HK-2 (cell line): Measurements from ENCODE around the gene WNK1.
"Not testable (repeated sequence)": the region's sequence is repeated elsewhere in the genome, so short reads cannot be mapped to it uniquely, and the experiment has no call there.

ENCODE experiments used
- DNase-seq: peaks from one replicate; pipeline ENCODE4 v3.0.0-alpha.2; 2018; ENCODE audit not compliant: unreplicated experiment

WNK1 gene

DNA sequence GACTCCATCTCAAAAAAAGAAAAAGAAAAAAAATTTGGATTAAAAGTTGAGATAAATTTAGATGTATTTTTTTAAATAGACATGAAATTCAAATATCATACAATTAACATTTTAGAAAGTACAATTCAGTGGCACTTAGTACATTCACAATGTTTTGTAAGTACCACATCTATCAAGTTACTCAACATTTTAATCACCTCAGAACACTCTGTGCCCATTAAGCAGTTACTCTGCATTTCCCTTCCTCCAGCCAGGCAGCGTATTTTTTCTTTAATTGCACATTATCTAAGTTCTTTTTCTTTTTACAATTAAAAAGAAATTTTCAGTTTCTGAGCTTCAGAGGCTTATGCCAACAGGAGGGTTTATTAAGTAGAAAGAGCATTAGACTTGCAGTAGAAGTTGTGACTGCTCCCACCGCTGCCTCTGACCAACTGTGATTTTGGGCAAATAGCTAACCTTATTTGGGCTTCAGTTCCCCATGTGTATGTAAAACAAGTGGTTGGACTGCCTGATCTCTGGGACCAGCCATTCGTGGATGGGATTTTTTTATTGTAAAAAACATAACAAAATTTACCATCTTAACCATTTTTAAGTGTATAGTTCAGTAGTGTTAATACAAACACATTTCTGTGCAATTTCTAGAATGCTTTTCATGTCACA, 65.7 kb downstream of the WNK1 start:
- no peak for DNase-seq

GRCh38 chr12:818733-819132, 66.4 kb downstream of the WNK1 start:
- DNase-seq: no peak

- DNase-seq: no peak
Observed at GRCh38 chr12:820336-820735, 68.0 kb downstream of the WNK1 start.

DNA sequence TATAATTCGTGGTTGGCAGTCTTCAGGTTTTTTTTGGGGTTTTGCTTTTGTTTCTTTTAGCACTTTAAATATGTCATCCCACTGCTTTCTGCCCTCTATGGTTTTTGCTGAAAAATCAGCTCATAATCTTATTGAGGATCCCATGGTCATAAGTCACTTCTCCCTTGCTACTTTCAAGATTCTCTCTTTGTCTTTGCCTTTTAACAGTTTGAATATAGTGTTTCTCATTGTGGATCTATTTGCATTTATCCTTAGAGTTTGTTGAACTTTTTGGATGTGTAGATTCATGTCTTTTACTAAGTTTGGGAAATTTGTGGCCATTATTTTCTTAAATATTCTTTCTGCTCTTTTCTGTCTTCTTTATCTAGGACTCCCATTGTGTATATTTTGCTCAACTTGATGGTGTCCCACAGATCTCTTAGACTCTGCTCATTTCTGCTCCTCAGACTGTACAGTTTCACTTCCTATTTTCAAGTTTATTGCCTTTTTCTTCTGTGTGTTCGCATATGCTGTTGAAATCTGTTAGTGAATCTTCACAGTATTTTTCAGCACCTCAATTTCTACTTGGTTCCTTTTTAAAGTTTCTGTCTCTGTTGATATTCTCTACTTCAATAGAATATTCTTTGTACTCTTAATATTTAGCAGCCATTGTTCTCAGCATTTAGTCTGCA, 70.8 kb downstream of the WNK1 start:
- DNase-seq: no peak

GRCh38 chr12:826331-826730, 74.0 kb downstream of the WNK1 start:
- no peak for DNase-seq

GRCh38 chr12:828726-829395, 76.5 kb downstream of the WNK1 start:
- no peak for DNase-seq

DNA sequence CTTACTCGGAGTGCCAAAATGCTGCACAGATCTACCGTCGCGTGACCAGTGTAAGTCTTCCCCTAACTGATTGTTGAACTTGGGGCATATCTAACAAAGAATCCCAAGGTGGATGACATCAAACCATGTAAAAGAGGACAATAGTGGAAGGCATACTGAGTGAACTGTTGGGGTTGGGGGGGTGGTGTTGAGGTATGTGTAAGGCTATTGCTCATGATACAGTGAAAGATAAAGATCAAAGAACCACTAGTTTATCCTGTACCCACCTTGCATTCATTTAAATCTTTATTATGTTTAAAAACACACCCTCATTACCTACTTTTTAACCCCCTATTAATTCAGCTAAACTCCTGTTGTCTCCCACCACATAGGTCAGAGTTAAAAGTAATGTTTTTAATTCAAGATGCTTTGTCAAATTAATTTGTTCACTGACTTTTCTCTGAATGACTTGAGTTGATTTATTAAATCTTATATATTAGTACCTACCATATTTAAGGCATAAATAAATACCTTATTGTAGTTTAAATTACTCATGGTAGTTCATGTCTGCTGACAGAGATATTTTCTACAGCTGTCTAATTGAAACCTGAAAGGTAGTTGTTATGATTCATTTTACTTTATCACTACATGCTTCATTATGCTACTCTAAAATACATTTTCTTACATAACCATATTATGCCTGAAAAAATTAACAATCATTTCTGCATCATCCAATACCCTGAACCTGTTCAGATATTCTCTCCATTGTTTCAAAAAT, 77.9 kb downstream of the WNK1 start:
- DNase-seq: no peak

DNA sequence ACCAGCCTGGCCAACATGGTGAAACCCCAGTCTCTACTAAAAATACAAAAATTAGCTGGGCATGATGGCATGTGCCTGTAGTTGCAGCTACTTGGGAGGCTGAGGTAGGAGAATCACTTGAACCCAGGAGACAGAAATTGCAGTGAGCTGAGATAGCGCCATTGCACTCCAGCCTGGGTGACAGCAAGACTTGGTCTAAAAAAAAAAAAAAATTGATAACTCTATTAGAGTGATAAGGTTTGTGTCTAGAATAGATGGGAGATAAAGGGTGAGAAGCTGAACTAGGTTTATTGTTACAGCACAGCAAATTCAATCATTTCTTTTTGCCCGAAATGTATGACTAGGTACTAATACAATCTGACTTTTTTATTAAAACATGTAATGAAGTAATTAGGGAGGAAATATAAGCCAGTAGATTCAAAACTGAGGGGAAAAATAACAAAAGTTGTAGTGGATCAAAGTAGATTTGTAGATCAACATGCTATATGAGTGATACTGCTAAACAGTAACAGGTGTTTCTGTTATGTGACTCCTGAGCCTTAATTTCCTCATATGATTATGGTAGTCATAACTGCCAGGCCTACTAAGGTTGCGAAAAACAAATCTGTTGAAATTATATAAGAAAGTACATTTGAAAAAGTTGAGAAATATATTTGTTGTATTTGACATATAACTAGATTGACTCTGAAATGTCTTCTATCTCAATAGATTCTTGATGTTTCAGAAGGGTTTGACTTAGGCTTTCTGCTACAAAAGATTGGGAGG, 83.6 kb downstream of the WNK1 start:
- DNase-seq: no peak

- no peak for DNase-seq
Observed at GRCh38 chr12:836952-837351, 84.6 kb downstream of the WNK1 start.

GRCh38 chr12:837548-837947, 85.2 kb downstream of the WNK1 start:
- DNase-seq: no peak

GRCh38 chr12:843609-844008, 91.2 kb downstream of the WNK1 start:
- no peak for DNase-seq

GRCh38 chr12:846421-846820, 94.0 kb downstream of the WNK1 start:
- DNase-seq: no peak

DNA sequence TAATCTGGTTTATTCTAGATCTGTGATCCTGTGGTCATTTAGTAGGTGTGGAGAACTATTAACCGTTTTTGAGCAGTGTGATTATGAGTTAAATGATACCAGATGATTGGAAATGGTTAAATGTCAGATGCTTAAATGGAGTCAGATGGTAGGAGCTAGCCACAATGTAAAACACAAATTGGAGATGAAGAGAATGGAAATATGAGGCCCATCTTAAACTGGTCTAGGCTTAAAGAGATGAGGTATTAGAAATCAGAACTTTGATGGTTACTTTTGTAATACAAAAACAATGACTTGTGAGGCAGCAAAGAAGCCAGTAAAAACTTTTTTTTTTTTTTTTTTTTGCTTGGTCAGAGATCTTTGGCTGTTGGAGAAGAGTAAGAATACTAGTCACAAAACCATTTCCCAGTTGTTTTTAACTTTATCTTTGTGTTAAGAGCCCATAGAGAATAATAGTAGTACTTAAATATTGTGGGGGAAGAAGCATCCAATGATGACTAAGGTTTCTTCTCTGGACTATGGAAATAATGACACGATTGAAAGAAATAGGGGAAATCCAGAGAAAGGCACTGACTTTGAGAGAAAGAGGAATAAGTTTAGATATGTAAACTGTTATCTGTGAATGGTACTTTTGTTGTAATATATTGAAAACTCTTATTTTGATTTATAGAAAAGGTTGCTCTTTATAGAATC, 95.9 kb downstream of the WNK1 start:
- DNase-seq: no peak

DNA sequence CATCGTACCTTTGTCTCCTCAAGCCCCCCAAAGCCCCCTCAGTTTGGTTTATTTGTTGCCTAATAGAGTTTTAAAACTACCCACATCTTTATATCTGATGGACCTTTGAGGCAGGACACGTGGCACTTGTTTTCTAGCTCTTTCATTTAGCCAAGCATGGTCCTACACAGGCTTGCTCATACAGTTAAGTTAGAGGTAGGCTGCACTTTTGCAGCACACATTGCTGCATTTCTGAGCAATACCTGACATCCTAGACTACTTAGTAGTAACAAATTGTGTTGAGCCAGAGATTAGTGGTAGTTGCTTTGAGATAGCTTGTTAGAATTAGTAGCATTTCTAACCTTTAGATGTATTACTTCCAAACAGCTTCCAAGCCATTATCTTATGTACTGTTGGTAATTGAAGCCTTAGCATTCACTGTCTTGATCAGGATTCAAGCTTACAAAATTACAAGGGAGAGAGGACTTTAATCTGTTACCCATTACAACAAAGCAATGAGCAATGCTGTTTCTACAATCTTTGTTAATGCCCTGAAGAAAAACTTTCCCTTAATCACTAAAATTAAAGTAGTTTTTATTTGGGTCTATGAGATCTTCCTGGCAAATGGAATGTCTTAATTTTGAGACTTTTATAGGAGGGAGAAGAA, 96.6 kb downstream of the WNK1 start:
- DNase-seq: no peak

DNA sequence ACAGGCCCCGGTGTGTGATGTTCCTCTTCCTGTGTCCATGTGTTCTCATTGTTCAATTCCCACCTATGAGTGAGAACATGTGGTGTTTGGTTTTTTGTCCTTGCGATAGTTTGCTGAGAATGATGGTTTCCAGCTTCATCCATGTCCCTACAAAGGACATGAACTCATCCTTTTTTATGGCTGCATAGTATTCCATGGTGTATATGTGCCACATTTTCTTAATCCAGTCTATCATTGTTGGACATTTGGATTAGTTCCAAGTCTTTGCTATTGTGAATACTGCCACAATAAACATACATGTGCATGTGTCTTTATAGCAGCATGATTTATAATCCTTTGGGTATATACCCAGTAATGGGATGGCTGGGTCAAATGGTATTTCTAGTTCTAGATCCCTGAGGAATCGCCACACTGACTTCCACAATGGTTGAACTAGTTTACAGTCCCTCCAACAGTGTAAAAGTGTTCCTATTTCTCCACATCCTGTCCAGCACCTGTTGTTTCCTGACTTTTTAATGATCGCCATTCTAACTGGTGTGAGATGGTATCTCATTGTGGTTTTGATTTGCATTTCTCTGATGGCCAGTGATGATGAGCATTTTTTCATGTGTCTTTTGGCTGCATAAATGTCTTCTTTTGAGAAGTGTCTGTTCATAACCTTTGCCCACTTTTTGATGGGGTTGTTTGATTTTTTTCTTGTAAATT, 97.5 kb downstream of the WNK1 start:
- not testable (repeated sequence) for DNase-seq

DNA sequence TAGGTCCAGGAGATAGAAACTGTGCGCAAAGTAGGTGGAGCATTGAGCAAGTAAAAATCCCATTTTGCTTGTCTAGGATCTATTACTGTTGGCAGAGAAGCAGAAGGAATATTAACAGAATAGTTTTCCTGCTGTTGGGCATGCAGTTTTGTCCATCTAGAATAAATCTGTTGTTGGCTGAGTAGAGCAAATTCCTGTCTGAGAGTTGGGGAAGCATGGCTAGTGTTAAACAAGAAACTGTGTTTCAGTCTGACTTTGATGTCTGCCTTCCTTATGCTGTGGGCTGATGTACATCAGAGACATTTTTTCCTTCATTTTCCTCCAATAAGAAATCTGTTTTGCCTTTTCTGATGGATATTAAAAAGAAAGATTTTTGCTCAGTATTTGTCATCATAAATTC, 99.0 kb downstream of the WNK1 start:
- DNase-seq: no peak

- no peak for DNase-seq
Observed at GRCh38 chr12:851913-852312, 99.5 kb downstream of the WNK1 start.

- DNase-seq: no peak
Observed at GRCh38 chr12:852864-853263, 100.5 kb downstream of the WNK1 start.

DNA sequence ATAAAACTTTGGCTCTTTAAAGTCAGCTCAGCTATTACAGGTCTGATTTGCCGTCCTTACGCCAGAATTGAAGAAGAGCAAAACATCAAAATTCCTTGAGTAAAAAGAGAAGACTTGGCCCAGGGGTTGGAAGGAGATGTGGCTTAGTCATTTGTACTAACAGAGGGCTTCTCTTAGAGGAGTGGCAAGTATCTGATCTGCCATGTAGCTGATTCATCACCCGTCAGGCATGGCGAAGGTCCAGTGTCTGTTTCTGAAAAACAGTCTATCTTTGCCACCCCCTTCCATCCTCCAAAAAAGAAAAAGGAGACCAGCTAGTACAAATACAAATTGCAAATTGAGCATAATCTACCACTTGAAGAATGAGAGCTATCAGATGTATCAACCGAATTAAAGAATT, 105.2 kb downstream of the WNK1 start:
- DNase-seq: no peak

DNA sequence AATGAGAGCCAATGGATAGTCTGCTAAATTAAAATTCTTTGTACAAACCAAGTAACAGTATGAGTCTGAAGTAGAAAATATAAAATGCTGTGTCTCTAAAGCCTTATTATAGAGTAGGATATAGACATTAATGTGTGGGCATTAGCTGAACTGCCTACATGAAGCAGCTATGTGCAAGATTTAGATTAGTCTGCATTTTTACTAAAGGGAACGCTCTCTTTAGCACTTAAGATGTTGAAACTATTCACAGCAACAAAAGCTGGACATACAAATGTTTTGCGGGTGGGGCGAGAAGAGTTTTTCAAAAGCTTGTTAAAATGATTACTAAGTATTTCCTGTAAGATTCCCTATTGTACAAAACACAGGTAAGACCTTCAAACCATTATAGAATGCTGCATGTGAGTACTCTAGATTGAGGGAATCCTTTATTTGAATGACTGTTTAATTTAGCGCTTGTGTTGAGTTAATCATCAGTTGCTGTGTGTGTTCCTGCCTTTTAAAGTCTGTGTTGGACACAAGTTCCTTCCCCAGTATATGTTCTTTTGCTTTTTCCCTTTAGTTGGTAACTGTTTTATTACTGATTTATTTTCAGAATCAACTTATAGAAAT, 110.0 kb downstream of the WNK1 start:
- DNase-seq: no peak
